Progenitor cell of endocrine pancreas (in vitro differentiated cells): ENCODE measurements around the gene HDLBP. TPM values are rescaled to one million over a fixed set of nuclear protein-coding genes. Genes with fewer than 3 reads are reported as not detected.

ENCODE experiments used
- DNase-seq: peaks from one replicate; pipeline ENCODE4 v3.0.0; 2021; ENCODE audit warnings: low spot score; ENCODE audit not compliant: unreplicated experiment
- H3K27ac Mint-ChIP-seq: 2 replicates; pipeline ENCODE4 v1.8.0; 2021; ENCODE audit warnings: mild to moderate bottlenecking, moderate library complexity, mixed read lengths
- H3K27me3 Mint-ChIP-seq: 2 replicates; pipeline ENCODE4 v1.8.0; 2021; ENCODE audit warnings: mixed read lengths
- H3K36me3 Mint-ChIP-seq: 2 replicates; pipeline ENCODE4 v1.8.0; 2022; ENCODE audit warnings: mixed read lengths; ENCODE audit not compliant: insufficient read depth
- H3K4me1 Mint-ChIP-seq: 2 replicates; pipeline ENCODE4 v1.8.0; 2021; ENCODE audit warnings: low read depth, mixed read lengths
- H3K4me3 Mint-ChIP-seq: 2 replicates; pipeline ENCODE4 v1.8.0; 2021; ENCODE audit warnings: low read depth, mild to moderate bottlenecking, moderate library complexity, mixed read lengths
- H3K9me3 Mint-ChIP-seq: 2 replicates; pipeline ENCODE4 v1.8.0; 2021; ENCODE audit warnings: low read depth, mixed read lengths
- CTCF ChIP-seq: fragments of 200-600 bp; sonication (generic); IDR thresholded peaks from one replicate; pipeline ENCODE4 v1.5.0; 2021; ENCODE audit warnings: antibody characterized with exemption, mild to moderate bottlenecking; ENCODE audit not compliant: unreplicated experiment
- total RNA-seq: library from RNA; stranded (reverse); gene quantifications from 2 replicates; pipeline ENCODE4 v1.2.1, GENCODE V29; 2021

The HDLBP gene
- total RNA-seq, 1 donor from 2014 or later = 388 TPM

DNA sequence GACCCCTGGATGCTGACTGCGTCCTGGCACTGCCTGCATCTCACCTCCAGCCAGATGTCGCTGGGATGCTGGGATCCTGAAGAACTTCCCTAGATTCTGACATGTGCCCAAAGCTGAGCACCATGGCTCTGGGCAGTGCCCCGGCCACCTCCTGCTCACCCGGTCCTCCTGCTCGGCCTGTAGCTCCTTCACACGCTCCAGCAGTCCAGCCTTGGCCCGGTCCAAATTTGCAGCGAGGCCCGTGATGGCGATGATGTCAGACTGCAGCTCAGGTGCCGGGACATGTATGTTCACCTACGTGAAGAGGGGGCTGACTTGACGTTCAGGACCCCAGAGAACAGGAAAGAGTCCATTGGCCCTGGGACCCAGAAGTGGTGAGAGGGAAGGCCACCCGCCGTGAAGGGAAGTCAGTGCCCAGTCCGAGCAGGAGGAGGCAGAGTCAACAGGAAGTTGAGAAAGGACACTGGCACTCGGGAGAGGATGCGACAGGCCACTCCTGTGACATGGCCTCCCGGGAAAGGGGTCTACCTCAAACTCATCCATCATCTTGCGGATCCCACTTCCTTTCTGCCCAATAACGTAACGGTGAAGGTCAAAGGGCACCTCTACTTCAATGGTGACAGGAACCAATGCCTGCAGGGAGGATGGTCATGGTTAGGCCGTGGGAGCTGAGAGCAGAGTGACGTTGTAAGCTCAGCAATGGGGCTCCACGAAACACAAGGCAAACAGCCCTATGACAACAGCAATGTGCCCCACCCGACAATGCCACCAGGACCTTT, 80.3 kb downstream of the HDLBP start:
- H3K36me3 Mint-ChIP-seq = peaks cover 45% of the 10 kb centered on the region
- no peaks in the 10 kb centered on the region for H3K4me1 Mint-ChIP-seq
- no peaks in the 10 kb centered on the region for H3K27me3 Mint-ChIP-seq
- DNase-seq = no peak
- H3K27ac Mint-ChIP-seq = peak overlapping the region; percentile 51
- no peak overlapping the region for H3K4me3 Mint-ChIP-seq
- no peak for TF ChIP-seq CTCF
- H3K9me3 Mint-ChIP-seq = no peaks in the 10 kb centered on the region

DNA sequence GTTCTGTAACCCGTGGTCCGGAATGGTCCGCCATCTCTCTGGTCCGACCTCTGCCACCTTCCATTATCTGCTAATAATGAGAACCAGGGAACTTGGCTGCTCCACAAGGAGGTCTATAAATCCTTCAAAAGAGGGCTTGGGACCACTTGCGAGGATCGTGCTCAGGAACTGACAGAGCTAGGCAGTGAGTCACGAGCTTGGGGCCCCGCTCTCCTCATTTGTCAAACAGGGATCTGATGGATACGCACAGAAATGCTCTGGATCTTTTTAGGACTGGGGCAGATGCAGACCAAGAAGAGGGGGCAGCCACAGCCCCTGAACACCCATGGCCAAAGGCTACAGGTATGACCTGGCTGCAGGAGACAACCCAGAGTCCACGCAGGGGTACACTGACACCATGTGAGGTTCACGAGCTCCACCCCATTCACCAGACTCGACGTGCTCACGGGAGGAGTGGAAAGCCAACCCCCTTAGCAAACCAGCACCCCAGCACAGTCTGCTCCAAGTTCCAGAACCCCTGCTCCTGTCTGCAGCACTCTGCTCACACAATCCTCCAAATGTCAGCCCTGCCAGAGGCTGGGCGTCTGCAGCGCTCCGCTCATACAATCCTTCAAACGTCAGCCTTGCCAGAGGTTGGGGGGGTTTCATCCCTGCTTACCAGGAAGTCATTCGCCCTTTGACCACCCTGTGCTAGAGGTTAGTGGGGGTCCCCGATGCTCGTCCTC, 81.2 kb downstream of the HDLBP start:
- no peak for DNase-seq
- Mint-ChIP-seq H3K27ac (peak overlapping the region; percentile 64), H3K27me3 (no peaks in the 10 kb centered on the region), H3K36me3 (peaks cover 46% of the 10 kb centered on the region), H3K9me3 (no peaks in the 10 kb centered on the region), H3K4me1 (no peaks in the 10 kb centered on the region), H3K4me3 (no peak overlapping the region)
- TF ChIP-seq CTCF = no peak

DNA sequence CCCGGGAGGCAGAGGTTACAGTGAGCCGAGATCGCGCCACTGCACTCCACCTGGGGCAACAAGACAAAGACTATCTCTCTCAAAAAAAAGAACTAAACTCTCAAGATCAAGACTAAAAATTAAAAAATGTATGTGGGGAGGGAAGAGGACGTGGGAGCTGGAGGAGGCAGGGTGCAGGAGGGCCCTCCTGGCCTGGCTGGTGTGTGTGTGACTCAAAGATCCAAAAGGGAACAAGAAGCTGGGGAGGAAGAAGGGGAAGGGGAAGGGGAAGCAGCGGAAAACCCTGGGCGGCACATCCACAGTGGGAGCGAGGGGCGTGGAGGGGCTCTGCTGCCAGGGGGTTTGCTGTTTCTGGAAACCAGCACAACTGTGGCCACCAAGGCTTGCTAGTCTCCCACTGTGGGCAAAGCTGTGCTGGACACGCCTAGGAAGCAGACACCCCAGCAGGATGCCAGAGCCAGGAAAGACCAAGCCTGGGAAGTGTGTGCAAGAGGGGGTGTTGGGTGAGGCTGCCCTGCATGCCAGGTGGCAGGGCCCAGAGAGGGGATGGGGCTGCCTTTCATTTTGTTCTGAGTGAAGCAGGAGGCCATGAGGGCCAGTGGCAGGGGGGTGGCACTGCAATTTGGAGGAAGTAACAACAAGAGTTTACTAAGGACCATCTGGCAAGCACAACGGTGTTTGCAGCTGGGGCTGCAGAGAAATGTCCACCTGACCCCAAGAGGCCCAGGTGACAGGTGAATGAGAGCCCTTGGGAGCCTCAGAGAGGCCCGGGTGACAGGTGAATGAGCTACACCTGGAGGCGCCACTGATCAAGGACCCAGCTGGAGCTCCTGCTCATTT, 82.5 kb downstream of the HDLBP start:
- no peak for TF ChIP-seq CTCF
- H3K36me3 Mint-ChIP-seq = peaks cover 43% of the 10 kb centered on the region
- H3K27me3 Mint-ChIP-seq = no peaks in the 10 kb centered on the region
- no peak overlapping the region for H3K27ac Mint-ChIP-seq
- no peaks in the 10 kb centered on the region for H3K4me1 Mint-ChIP-seq
- H3K9me3 Mint-ChIP-seq = no peaks in the 10 kb centered on the region
- no peak overlapping the region for H3K4me3 Mint-ChIP-seq
- no peak for DNase-seq

- no peak overlapping the region for H3K27ac Mint-ChIP-seq
- H3K27me3 Mint-ChIP-seq = no peaks in the 10 kb centered on the region
- no peak for DNase-seq
- no peaks in the 10 kb centered on the region for H3K9me3 Mint-ChIP-seq
- H3K36me3 Mint-ChIP-seq = peaks cover 36% of the 10 kb centered on the region
- no peak for TF ChIP-seq CTCF
- H3K4me1 Mint-ChIP-seq = no peaks in the 10 kb centered on the region
- H3K4me3 Mint-ChIP-seq = no peak overlapping the region
Measured at GRCh38 chr2:241230435-241230834, 85.0 kb downstream of the HDLBP start.
